Gastroesophageal sphincter (tissue), 3 donors: ENCODE results near the gene LCT.

ENCODE experiments used
- POLR2A ChIP-seq, 2 donors: fragments of 450-650 bp; IDR thresholded peaks; one replicate each; pipeline ENCODE4 v1.6.1; 2017; ENCODE audit warnings: antibody characterized with exemption in 2 of 2, mild to moderate bottlenecking in 2 of 2, moderate library complexity in 1 of 2
- POLR2AphosphoS5 ChIP-seq: sonication (generic); formaldehyde crosslinking; IDR thresholded peaks from one replicate; pipeline ENCODE4 v1.6.1; 2017; ENCODE audit warnings: antibody characterized with exemption
- TF ChIP-seq, protein P1 (sequence below), 4 experiments: fragments of 200-600 bp in 2 of 4; fragments of 450-650 bp in 2 of 4; sonication (generic) in 1 of 4; IDR thresholded peaks; one replicate each; pipeline ENCODE4 v1.5.1; 2017 to 2019; ENCODE audit warnings: antibody characterized with exemption in 4 of 4, mild to moderate bottlenecking in 2 of 4, moderate library complexity in 2 of 4

DNA sequence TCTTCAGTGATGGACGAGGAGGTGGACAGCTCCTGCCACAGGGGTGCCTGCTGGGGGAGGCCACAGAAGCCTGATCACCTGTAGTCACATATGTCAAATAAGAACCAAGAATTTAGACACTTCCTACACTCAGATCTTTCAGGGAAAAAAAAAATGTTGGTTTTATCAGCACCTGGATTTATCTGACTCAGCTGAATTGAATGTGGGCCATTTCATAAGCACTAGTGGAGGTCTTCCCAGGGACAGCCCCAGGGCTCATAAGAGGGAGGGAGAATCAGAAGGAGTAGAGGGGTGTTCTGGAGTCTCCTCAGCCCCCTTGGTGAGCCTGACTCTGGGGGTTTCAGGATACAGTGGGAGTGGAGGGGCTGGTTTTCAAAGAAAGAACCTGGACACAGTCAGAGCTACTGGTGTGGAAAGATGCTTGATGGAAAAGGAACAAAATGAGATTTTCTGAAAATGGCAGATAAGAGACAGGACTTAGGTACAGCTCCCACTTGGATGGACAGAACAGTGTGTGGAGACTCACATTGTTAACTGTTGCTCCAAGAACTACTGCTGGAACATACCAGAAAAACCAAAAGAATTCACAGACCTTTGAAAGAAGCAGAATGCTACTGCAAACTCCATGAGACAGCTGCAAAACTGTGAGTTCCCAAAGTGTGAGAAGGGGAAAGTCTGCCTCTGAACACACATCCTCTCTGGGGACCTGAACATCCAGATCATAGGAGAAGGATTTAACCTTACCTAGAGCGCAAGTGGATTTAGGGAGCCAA lies 45.4 kb downstream of the LCT start:
- TF ChIP-seq POLR2AphosphoS5 (no peak), POLR2A (IDR thresholded peaks at IDR 0.05) (no peak)
- TF ChIP-seq, protein P1, sequence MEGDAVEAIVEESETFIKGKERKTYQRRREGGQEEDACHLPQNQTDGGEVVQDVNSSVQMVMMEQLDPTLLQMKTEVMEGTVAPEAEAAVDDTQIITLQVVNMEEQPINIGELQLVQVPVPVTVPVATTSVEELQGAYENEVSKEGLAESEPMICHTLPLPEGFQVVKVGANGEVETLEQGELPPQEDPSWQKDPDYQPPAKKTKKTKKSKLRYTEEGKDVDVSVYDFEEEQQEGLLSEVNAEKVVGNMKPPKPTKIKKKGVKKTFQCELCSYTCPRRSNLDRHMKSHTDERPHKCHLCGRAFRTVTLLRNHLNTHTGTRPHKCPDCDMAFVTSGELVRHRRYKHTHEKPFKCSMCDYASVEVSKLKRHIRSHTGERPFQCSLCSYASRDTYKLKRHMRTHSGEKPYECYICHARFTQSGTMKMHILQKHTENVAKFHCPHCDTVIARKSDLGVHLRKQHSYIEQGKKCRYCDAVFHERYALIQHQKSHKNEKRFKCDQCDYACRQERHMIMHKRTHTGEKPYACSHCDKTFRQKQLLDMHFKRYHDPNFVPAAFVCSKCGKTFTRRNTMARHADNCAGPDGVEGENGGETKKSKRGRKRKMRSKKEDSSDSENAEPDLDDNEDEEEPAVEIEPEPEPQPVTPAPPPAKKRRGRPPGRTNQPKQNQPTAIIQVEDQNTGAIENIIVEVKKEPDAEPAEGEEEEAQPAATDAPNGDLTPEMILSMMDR (IDR thresholded peaks at IDR 0.05) = no peak
